GM21825 (cell line): Measurements from ENCODE around the gene LTB.

Experiments
- ATAC-seq: cut with Tn5 transposase; IDR thresholded peaks from one replicate; pipeline ENCODE4 v1.9.1; 2021; ENCODE audit warnings: mild to moderate bottlenecking, moderate library complexity; ENCODE audit not compliant: unreplicated experiment

The LTB gene

DNA sequence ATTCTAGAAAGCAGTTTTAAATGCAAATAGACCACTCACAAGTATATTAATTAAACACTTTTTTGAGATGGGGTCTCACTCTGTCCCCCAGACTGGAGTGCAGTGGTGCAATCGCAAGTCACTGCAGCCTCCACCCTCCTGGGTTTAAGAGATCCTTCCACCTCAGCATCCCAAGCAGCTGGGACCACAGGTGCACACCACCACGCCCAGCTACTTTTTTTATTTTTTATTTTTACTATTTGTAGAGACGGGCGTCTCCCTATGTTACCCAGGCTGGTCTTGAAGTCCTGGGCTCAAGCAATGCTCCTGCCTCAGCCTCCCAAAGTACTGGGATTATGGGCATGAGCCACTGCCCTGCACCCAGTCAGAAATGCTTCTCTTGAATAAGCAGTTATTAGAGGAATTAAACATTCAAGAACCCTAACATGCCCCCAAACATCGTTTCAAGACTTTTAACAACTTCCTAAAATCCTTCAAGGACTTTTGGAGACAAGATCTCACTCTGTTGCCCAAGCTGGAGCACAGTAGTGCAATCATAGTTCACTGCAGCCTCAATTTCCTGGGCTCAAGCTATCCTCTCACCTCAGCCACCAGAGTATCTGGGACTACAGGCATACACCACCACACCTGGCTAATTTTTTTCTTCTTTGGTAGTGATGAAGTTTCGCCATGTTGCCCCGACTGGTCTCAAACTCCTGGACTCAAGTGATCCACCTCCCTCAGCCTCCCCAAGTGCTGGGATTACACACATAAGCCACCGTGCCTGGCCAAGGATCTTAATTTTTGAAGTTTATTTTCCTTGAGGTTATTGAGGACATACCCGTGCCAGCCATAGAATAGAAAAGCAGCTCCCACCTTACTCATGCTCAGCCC, 50.2 kb downstream of the LTB start:
- no peak for ATAC-seq

GRCh38 chr6:31531162-31531561, 51.1 kb downstream of the LTB start:
- no peak for ATAC-seq

DNA sequence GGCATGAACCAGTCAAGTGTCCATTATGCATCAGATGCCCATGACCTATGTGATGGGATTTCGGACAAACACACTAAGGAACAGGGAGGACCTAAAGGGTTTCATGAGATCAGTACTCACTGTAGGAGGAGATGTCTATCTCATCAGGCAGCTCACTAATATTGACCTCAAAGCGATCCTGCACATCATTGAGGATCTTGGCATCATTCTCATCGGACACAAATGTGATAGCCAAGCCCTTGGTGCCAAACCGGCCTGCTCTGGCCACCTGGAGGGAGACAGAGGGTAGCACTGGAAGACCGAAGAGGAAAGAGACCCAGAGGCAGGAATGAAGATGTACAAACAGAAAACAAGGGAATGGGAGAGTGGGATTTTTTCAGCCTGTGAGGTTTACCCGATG, 51.6 kb downstream of the LTB start:
- ATAC-seq, result no peak
